Tibial nerve (tissue), 4 donors: ENCODE measurements around the gene ECT2.

ENCODE experiments used
- EP300 ChIP-seq, 2 donors: sonication (generic); formaldehyde crosslinking; IDR thresholded peaks; one replicate each; pipeline ENCODE4 v1.6.1; 2017; ENCODE audit warnings: antibody characterized with exemption in 2 of 2, mild to moderate bottlenecking in 1 of 2
- POLR2A ChIP-seq, 2 donors: fragments of 450-650 bp; IDR thresholded peaks; one replicate each; pipeline ENCODE4 v1.6.1; 2017; ENCODE audit warnings: antibody characterized with exemption in 2 of 2, mild to moderate bottlenecking in 2 of 2, moderate library complexity in 2 of 2
- TF ChIP-seq, protein P1 (sequence below), 5 experiments: fragments of 200-600 bp in 3 of 5; fragments of 450-650 bp in 2 of 5; sonication (generic) in 3 of 5; IDR thresholded peaks; one replicate each; pipeline ENCODE4 v1.5.1; 2016 to 2019; ENCODE audit warnings: antibody characterized with exemption in 5 of 5, mild to moderate bottlenecking in 3 of 5, moderate library complexity in 2 of 5

DNA sequence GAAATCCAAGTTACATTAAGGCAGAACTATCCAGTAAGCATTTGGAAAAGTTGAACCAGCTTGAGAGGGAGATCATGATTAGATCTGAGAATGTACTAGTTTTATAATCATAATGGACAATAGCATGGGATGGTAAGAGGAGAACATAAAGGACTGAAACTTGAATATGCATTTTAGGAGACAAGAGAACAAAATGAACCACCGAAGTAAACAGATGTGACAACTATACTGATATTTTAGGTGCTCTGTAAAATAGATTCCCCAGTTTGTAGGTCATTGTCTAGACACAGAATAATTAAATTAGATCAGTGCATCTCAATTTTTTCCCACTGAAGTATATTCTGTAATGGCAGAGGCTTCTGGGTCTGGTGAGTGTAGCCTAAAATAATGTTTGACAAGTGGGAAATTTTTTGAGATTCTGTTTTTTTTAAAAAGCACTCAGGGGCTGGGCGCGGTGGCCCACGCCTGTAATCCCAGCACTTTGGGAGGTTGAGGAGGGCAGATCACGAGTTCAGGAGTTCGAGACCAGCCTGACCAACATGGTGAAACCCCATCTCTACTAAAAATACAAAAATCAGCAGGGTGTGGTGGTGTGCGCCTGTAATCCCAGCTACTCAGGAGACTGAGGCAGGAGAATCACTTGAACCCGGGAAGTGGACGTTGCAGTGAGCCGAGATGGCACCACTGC is 16.3 kb downstream of the ECT2 start:
- TF ChIP-seq POLR2A (IDR thresholded peaks at IDR 0.05) (no peak), EP300 (IDR thresholded peaks at IDR 0.05) (no peak)
- TF ChIP-seq, protein P1, sequence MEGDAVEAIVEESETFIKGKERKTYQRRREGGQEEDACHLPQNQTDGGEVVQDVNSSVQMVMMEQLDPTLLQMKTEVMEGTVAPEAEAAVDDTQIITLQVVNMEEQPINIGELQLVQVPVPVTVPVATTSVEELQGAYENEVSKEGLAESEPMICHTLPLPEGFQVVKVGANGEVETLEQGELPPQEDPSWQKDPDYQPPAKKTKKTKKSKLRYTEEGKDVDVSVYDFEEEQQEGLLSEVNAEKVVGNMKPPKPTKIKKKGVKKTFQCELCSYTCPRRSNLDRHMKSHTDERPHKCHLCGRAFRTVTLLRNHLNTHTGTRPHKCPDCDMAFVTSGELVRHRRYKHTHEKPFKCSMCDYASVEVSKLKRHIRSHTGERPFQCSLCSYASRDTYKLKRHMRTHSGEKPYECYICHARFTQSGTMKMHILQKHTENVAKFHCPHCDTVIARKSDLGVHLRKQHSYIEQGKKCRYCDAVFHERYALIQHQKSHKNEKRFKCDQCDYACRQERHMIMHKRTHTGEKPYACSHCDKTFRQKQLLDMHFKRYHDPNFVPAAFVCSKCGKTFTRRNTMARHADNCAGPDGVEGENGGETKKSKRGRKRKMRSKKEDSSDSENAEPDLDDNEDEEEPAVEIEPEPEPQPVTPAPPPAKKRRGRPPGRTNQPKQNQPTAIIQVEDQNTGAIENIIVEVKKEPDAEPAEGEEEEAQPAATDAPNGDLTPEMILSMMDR (IDR thresholded peaks at IDR 0.05), result no peak
